Measurements from ENCODE around the gene KPTN. TPM values are rescaled to one million over a fixed set of nuclear protein-coding genes. Genes with fewer than 3 reads are reported as not detected.

KPTN gene
- total and polyA plus RNA-seq, 2 of the 8 experiments (the other 6 are each of a cell fraction or from before 2014, with no cell fraction given) = 23.6 to 31.3 TPM

GRCh38 chr19:47507924-47508553 lies 24.0 kb upstream of the KPTN start:
- Histone ChIP-seq H3K27ac (ENCODE audit: low read depth, low read length) (peak overlapping the region; percentile 22; the same call in 1 of the 2 replicates), H2AFZ (ENCODE audit: low read length) (no peak overlapping the region), H3K4me1 (replicated peaks in 1 of 4; ENCODE audit: control insufficient read depth in 3 of 4, insufficient read depth in 4 of 4, low read length in 3 of 4) (peaks cover 0 to 8% (median under 1%) of the 10 kb centered on the region in 4 experiments; a peak in 4 of 7 replicates), H4K91ac (replicated peaks; ENCODE audit: insufficient read length, low read length) (no peak overlapping the region), H4K8ac (ENCODE audit: extremely low read depth, insufficient read depth, low read length) (no peak overlapping the region), H3K4ac (replicated peaks; ENCODE audit: insufficient read length, low read depth, low read length) (no peak overlapping the region), H3K14ac (ENCODE audit: insufficient read length) (no peak overlapping the region), H3K4me3 (ENCODE audit: extremely low read depth in 1 of 4, insufficient read depth in 2 of 4, low read depth in 3 of 4, low read length in 4 of 4) (no peak overlapping the region), H3K23me2 (ENCODE audit: low read depth, low read length) (no peaks in the 10 kb centered on the region), H4K5ac (ENCODE audit: insufficient read length, low read depth, low read length) (no peak overlapping the region), H2AK5ac (ENCODE audit: low read depth, low read length) (no peak overlapping the region), H3K27me3 (replicated peaks in 1 of 4; ENCODE audit: control insufficient read depth in 3 of 4, extremely low read depth in 1 of 4, insufficient read depth in 3 of 4, low read length in 3 of 4) (no peaks in the 10 kb centered on the region), H2BK5ac (ENCODE audit: low read depth, low read length) (no peak overlapping the region; the same call in 1 of the 2 replicates), H4K20me1 (replicated peaks in 1 of 2; ENCODE audit: control insufficient read depth in 1 of 2, insufficient read depth in 2 of 2, low read length in 2 of 2) (peaks cover 9 to 11% of the 10 kb centered on the region in 2 experiments), H2BK120ac (replicated peaks; ENCODE audit: low read depth, low read length) (no peak overlapping the region), H3K4me2 (ENCODE audit: insufficient read depth in 1 of 2, low read depth in 2 of 2, low read length in 2 of 2) (no peak overlapping the region), H3K56ac (replicated peaks; ENCODE audit: insufficient read length, low read depth, low read length) (no peak overlapping the region), H2BK12ac (ENCODE audit: low read depth, low read length) (no peak overlapping the region), H3K23ac (ENCODE audit: insufficient read length) (no peak overlapping the region), H3K9ac (replicated peaks in 1 of 4; ENCODE audit: extremely low read depth in 1 of 4, low read depth in 3 of 4, low read length in 3 of 4) (no peak overlapping the region; a peak in 2 of 7 replicates), H3K9me3 (ENCODE audit: insufficient read depth in 2 of 2, low read depth in 1 of 2, low read length in 1 of 2) (no peaks in the 10 kb centered on the region), H3K79me2 (ENCODE audit: control insufficient read depth in 1 of 2, insufficient read depth in 2 of 2, low read length in 2 of 2) (peaks cover 3 to 69% of the 10 kb centered on the region in 2 experiments; a peak in 2 of 4 replicates), H3K79me1 (ENCODE audit: low read depth, low read length) (peaks cover 28% of the 10 kb centered on the region), H2BK15ac (ENCODE audit: low read length) (no peak overlapping the region), H2BK20ac (ENCODE audit: low read length) (no peak overlapping the region), H3K36me3 (ENCODE audit: control insufficient read depth in 2 of 4, insufficient read depth in 4 of 4, low read length in 3 of 4) (no peaks in the 10 kb centered on the region), H3K18ac (ENCODE audit: extremely low read depth, low read length) (no peak overlapping the region)
- DNase-seq (ENCODE audit: low read depth in 1 of 2, low spot score in 2 of 2) = no peak
- TF ChIP-seq MAX (IDR thresholded peaks at IDR 0.05) = no peak
- no peak for TF ChIP-seq HDAC2 (IDR thresholded peaks at IDR 0.05; ENCODE audit: borderline replicate concordance in 1 of 2, low read depth in 2 of 2, low read length in 2 of 2)
- peak; percentile 13 to 28 (median 25); a peak in 3 of 4 replicates for TF ChIP-seq CTCF (IDR thresholded peaks at IDR 0.05; ENCODE audit: control extremely low read depth in 1 of 3, insufficient read depth in 1 of 3, low read depth in 1 of 3, low read length in 3 of 3)
- no peak for TF ChIP-seq RBBP5 (IDR thresholded peaks at IDR 0.05; ENCODE audit: borderline replicate concordance, low read depth, low read length)
- TF ChIP-seq RAD21 (IDR thresholded peaks at IDR 0.05 in 1 of 2, conservative IDR thresholded peaks at IDR 0.05 in 1 of 2; ENCODE audit: low read depth in 2 of 2, low read length in 2 of 2) = peak; percentile 47 to 53
- CTCF ChIA-PET (ENCODE audit: partially characterized antibody) = interaction anchor here (0.8 to 3.0 kb wide), 10 partner anchors 12 to 205 kb away, joined by 3 to 10 read pairs (median 4); partner anchors contain the start of gene KPTN
- 71% methylated on average over 11 of the region's 11 CpGs; no CpG with 5 or more reads in 1 of the 2 experiments for WGBS, 2 experiments (ENCODE audit: extremely low coverage in 1 of 2, insufficient coverage in 1 of 2, insufficient read length in 1 of 2, insufficient replicate concordance in 2 of 2, low coverage in 1 of 2, low lambda C conversion rate in 2 of 2, missing lambda C conversion rate in 1 of 2)
- FAIRE-seq = no peak
- POLR2A ChIA-PET (ENCODE audit: partially characterized antibody) = interaction anchor here (0.7 to 2.7 kb wide), 4 partner anchors 8 to 75 kb away, joined by 3 to 8 read pairs (median 4); no protein-coding TSS in a partner anchor

All from H1 (cell line).